Hepatic stellate cell (primary cell): ENCODE results near the gene STAG3.
"Not testable (repeated sequence)": the region's sequence is repeated elsewhere in the genome, so short reads cannot be mapped to it uniquely, and the experiment has no call there.

Experiments
- DNase-seq: peaks from one replicate; pipeline ENCODE4 v3.0.0; 2011; ENCODE audit warnings: low spot score

Gene STAG3

DNA sequence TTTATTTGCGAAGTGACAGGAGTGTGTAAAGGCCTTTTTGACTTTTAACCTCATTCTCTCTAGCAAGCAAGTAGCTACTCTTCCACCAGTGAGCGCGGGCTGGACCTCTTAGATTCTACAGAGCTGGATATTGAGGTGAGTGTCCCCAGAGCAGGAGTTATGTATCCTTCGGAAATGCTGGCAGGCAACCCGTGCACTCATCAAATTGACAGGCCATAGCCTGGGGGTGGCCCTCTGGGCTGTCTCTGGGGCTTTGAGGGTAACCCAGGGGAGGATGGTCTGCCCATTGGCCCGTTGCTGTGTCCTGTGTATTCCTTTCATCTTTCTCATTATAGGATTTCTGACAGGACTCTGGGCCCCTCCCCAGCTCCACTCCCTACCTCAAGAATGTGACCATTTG, 36.0 kb downstream of the STAG3 start:
- no peak for DNase-seq

DNA sequence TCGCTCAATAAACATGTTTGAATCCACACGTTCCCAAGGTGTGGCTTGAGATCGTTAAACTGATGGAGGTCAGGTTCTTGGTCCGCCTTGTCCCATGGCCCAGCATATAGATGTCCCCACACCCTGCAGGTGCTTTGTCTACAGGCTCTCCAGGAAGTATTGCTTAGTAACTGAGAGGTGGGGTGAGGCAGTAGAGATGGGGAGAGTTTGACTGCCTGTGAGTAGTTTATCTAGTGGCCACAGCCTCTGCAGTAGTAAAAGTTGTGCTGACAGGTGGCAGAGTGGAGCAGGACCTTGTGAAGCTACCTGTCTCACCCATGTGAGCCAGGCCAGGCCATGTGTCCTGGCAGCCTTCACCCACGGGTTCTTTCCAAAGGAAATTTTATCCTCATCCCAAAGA, 36.6 kb downstream of the STAG3 start:
- DNase-seq = not testable (repeated sequence)

DNA sequence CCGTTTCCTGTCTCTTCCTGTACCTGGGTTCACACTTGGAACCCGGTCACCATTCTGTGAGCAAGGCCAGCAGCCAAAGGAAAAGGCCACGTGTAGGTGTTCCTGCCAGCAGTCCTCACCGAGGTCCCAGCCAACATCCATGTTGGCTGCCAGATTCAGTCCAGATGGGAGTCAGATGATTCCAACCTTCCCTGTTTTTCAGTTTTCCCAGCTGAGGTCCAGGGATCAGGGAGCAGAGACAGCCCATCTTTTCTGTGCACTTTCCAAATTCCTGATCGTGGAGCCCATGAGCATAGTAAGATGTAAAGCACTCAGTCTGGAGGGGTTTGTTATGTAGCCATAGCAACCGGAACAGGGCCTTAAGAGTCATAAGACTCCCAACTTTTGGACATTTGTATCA, 38.2 kb downstream of the STAG3 start:
- DNase-seq = no peak

DNA sequence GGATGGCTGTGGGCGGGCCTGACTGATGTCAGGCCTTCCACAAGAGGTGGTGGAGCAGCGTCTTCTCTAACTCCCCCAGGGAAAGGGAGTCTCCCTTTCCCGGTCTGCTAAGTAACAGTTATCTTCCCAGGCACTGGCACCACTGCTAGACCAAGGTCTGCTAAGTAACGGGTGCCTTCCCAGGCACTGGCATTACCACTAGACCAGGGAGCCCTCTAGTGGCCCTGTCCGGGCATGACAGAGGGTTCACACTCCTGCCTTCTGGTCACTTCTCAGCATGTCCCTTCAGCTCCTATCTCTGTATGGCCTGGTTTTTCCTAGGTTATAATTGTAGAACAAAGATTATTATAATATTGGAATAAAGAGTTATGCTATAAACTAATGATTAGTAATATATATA, 40.2 kb downstream of the STAG3 start:
- DNase-seq = not testable (repeated sequence)

DNA sequence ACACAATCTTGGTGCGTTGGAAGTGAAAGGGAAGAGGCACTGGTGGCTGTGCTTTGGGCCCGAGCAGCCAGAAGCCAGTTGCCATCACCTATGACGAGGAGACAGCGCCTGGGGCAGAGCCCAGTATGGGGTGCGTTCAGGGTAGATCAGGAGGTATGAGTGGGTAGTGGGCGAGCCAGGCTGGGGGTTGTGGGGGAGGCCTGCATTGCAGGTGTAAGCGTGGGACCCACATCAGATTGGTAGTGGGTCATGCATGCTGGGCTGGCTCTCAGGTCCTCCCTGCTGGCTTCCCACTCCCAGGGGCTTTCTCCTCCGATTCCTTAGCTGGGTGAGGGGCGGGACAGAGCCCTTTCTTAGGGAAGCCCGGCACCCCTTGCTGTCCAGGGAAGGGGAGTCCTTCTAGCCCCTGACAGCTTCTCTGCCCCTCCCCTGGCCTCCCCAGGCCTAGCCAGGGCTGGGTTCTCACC, 41.6 kb downstream of the STAG3 start:
- DNase-seq = no peak

DNA sequence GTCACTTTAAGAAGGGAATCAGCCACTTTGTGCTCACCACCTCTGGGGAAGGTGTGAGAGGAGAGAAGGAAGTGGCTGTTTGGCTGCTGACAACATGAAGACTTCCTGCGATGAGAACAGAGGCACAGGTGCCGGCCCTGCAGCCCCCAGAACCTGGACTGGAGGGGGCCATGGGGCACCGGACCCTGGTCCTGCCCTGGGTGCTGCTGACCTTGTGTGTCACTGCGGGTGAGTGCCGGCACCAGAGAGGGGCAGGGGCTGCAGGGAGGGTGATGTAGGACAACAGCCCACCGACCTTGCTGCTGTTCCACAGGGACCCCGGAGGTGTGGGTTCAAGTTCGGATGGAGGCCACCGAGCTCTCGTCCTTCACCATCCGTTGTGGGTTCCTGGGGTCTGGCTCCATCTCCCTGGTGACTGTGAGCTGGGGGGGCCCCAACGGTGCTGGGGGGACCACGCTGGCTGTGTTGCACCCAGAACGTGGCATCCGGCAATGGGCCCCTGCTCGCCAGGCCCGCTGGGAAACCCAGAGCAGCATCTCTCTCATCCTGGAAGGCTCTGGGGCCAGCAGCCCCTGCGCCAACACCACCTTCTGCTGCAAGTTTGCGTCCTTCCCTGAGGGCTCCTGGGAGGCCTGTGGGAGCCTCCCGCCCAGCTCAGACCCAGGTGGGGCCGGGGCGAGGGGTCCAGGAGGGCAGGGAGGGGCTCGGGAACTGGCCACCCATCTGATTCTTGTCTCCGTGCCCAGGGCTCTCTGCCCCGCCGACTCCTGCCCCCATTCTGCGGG, 42.3 kb downstream of the STAG3 start, which contains the start of gene PVRIG:
Gene PVRIG, plus strand, starts transcription at position 149 of the 785 bp plus-strand sequence. Its CDS starts 22 bp downstream, at position 171.
- DNase-seq = not testable (repeated sequence)

DNA sequence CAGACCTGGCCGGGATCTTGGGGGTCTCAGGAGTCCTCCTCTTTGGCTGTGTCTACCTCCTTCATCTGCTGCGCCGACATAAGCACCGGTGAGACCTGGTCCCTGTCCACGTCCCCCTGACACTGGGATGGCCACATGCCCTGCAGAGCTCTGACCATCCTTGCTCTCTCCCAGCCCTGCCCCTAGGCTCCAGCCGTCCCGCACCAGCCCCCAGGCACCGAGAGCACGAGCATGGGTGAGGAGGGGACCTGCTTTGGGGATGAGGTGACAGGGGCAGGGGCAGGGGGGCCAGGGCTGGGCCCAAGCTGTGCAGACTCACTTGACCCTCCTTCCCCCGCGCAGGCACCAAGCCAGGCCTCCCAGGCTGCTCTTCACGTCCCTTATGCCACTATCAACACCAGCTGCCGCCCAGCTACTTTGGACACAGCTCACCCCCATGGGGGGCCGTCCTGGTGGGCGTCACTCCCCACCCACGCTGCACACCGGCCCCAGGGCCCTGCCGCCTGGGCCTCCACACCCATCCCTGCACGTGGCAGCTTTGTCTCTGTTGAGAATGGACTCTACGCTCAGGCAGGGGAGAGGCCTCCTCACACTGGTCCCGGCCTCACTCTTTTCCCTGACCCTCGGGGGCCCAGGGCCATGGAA, 43.0 kb downstream of the STAG3 start:
- no peak for DNase-seq

DNA sequence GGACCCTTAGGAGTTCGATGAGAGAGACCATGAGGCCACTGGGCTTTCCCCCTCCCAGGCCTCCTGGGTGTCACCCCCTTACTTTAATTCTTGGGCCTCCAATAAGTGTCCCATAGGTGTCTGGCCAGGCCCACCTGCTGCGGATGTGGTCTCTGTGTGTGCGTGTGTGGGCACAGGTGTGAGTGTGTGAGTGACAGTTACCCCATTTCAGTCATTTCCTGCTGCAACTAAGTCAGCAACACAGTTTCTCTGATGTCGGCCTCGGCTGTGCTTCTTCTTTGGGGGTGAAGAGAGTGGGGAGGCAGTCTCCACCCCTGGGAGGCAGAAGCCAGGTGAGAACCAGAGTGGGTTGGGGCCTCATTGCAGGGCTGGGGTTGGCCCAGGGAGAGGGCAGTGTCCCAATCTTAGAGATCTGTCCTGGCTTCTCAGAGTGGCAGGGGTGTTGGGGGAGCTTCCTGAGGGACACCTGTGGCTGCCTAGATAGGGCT, 43.6 kb downstream of the STAG3 start:
- DNase-seq = no peak

DNA sequence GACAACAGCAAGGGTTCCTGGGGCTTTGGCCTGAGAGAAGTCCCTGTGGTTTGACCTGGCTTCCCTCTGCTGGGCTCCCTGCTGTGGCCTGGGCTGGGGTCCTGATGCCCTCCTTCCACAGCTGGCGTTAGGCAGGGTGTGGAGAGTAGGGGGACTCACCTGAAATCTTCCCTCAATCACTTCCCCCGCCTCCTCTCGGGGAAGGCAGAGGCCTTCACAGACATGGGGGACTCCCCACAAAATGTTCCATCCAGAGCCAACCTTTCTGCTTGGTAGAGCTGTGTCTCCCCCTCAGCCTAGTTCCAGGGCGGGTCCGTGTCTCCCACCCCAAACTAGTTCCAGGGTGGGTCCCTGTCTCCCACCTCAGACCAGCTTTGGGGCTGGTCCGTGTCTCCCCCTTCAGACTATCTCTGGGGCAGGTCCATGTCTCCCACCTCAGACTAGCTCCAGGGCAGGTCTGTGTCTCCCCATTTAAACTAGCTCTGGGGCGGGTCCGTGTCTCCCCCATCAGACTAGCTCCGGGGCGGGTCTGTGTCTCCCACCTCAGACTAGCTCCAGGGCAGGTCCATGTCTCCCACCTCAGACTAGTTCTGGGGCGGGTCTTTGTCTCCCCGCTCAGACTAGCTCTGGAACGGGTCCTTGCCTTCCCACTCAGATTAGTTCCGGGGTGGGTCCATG, 44.2 kb downstream of the STAG3 start:
- no peak for DNase-seq

DNA sequence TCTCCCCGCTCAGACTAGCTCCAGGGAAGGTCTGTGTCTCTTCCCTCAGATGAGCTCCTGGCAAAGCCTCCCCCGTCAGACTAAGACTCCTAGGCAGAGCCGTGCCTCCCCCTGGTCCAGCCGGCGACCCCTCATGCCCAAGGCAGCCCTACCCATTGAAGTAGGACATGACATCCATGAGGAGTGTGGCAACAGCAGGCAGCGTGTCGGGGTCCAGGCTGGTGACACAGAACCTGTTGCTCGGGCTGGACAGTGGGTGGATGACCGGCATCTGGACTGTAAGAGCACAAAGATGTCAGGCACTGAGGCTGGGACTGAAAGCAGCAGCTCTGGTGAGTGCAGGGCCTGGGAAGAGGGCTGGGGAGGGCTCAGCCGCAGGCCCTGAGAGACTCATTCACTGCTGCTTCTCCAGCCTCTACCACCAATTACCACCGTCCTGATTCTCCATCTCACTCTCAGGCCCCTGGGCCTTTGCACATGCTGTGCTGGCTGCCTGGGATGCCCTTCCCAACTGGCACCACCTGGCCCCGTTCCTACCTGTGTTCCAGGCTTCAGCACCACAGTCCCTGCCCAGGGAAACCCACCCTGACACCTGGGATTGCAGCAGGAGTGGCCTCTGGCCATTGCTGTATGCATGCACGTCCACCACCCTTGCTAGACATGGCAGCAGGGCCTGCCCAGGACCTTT, 44.9 kb downstream of the STAG3 start:
- no peak for DNase-seq

DNA sequence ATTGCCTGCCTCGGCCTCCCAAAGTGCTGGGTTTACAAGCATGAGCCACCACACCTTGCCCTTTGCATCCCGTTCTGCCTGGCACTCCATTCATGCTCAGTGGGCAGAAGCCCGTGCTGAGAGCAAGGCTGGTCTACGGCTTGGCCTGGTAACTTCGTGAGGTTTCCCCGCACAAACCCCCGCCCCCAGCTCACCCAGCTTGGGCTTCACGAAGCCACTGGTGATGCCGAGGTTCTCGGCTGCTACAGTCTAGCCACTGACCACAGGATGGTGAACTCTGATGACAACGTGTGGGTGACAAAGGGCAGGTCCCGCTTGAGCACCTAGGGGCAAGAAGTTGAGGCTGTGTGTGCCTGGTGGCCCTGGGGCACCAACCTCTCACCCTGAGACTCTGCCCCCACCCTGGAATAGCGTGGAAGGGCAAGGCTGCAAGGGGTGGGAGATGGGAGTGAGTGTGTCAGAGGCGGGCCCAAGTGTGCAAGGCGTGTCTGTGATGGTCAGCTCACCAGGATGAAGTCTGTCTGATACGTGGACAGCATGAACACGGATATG, 45.7 kb downstream of the STAG3 start:
- not testable (repeated sequence) for DNase-seq

DNA sequence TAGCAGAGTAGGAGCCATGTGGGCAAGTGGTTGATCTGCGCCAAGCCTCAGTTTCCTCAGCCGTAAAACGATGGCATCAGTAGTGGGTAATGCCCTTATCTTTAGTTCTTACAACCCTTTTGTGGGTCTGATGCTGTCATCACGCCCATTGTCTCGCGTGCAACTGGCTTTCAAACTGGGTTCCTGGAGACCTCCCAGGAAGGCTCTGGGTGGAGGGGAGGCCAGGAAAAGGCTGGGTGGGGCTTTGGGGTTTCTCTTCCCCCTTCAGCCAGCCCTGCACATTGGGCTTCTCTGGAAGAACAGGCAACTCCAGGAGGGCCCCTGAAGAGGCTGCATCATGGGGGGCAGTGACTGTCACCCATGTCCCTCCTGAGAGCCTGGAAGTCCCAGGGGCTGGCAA, 47.2 kb downstream of the STAG3 start:
- not testable (repeated sequence) for DNase-seq

DNA sequence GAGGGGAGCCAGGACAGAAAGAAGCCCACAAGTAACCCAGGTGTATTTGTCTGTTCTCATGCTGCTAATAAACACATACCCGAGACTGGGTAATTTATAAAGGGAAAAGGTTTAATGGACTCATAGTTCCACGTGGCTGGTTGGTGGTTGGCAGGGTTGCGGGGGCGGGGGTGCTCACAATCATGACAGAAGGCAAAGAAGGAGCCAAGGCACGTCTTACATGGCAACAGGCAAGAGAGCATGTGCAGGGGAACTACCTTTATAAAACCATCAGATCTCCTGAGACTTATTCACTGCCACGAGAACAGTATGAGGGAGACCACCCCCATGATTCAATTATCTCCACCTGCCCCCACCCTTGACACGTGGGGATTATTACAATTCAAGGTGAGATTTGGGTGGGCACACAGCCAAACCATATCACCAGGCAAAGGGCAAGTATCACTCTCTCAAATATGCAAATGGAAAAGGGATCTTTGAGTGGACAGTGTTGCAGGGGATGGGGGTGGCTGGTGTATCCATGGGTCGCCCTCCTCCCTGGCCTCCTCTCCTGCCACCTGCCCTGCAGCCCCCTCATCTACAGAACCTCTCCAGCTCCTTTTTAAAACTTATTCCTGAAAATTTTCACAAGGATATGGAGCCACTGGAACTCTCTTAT, 57.1 kb downstream of the STAG3 start:
- DNase-seq = not testable (repeated sequence)

DNA sequence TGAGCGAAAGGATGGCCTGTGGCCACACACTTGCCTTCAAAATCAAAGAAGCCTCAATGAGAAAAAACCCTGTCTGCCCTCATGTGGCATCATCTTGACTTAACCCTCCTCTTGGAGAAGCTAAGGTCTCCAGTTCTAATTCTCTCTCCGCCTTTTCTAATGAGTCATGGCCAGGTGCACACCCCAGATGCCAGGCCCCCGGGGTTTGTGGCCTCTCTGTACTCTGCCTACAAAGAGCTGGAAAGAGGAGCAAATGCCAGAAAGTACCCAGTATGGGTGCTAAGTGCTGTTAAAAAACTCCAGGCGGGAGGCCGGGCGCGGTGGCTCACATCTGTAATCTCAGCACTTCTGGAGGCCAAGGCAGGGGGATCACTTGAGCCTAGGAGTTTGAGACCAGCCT, 62.3 kb downstream of the STAG3 start:
- DNase-seq = not testable (repeated sequence)

DNA sequence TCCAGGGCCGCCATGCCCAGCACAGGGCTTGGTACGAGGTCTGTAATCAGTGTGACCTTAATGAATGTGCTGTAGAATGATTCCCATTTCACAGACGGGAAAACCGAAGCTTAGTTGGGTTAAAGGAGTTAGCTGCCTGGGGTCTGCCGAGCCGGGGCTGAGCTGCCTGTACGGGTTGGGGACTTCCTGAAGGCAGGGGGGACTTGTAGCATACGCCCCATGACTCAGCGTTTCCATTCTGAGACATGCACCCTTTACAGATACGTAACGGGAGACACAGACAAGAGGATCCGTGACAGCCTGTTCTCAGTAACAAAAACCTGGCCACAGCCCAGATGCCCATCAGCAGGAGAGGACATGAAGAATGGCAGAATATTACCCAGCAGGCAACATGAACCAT, 65.7 kb downstream of the STAG3 start:
- DNase-seq = not testable (repeated sequence)

DNA sequence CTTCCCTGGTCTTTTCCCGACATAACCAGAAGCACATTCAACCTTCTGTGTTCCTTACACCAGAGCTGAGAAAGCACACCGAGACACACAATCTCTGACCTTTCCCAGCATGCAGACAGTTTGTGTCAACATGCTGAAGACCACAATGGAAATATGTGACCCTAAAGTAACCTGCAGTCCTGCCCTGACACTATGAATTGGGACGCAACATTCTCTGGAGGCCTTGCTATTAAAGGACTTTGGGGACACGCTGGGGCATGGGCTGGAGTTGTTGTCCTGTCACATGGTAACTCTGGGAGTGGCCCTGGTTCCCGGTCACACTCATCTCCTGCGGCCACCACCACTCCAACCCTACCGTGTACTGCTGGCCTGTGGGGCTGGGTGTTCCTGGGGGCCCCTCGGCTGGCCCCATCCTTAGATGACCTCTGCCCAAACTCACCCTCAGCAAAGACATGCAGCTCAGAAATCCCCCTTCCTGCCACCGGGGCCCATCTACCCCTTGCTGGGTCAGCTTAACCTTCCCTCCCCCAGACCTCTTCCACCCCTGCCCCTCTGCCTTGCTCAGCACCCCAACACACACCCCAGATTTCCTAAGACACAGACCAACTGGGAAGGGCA, 67.4 kb downstream of the STAG3 start:
- DNase-seq = not testable (repeated sequence)

DNA sequence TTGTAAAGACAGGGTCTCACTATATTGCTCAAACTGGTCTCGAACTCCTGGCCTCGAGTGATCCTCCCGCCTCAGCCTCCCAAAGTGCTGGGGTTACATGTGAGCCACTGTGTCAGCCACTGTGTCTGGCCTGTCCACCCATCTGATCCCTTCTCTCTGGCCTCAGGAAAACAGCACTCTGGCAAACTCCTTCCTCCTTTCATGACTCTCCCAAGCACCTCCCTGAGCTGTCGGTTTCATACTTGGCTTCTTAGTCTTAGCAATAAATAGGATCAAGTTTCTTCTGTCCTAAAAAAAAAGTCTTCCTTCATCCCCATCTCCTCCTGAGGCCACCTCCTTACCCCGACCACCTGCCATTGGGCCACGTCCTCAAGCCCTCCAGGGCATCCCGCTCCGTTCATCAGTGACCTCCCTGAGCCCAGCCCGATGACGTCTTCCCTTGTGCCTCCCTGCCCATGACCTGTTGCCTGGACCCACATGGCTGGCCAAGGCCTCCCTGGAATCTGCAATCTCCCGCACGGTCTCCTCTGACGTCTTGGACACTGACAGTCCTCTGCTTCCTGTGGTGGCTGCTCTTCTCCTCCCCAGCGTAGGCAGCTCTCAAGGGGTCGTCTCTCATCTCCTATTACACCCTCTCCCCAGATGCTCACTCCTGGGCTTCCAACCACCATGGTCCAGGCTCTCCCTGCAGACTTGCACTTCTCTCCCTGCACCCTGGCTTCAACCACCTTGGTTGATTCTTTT, 68.6 kb downstream of the STAG3 start:
- not testable (repeated sequence) for DNase-seq

DNA sequence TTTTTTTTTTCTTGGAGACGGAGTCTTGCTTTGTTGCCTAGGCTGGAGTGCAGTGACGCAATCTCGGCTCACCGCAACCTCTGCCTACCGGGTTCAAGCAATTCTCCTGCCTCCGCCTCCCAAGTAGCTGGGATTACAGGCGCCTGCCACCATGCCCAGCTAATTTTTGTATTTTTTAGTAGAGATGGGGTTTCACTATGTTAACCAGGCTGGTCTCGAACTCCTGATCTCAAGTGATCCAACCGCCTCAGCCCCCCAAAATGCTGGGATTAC, 69.1 kb downstream of the STAG3 start:
- not testable (repeated sequence) for DNase-seq

DNA sequence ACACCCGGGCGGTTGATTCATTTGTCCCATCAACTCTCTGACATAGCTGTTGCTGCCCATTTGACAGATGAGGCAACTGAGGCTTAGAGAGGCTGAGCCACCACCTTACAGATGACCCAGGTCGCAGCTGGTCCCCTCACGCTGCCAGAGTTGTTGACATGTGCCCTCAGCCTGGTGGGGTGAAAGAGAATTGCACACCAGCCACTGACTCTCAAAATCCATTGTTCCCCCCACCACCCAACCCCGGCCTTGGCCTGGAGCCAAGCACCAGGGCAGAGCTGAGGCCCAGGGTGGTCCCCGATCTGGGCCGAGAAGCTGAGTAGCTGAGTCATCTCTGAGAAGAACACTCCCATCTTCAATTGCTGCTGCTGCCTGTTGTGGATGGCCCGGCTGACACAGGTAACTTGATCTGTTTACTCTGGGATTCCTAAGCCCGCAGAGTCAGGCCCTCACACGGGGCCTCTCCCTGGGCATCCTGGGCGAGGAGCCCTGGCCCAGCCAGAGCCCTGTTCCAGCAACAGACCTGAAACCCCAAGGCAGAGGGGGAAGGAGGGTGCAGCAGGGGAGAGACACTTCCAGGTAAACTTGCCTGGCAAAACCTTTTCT, 69.5 kb downstream of the STAG3 start:
- DNase-seq = peak; percentile 20

DNA sequence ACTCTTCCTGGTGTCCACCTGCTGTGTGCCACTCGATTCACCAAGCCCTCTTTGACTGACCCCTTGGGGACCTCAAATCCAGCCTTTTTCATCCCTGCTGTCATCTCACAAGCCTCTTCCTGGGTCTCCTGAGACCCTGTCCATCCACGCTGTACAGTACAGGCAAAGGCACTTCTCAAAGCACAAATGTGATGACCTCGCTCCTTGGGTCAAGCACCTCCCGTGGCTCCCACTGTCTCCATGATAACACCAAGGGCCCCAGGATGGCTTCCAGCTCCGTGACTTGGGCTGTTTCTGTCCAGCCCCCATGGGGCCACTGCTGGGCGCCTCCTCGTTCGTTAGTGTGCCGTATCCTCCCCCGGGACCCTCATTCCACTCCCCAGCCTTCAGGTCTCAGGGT, 70.8 kb downstream of the STAG3 start:
- DNase-seq = no peak
